HepG2 (cell line): ENCODE results near the gene KANK4. TPM values are rescaled to one million over a fixed set of nuclear protein-coding genes. Genes with fewer than 3 reads are reported as not detected.

ENCODE experiments used
- ATAC-seq: fragments of 200-7000 bp; cut with Tn5 transposase; 3 replicates; pipeline ENCODE4 v1.9.1; 2020; ENCODE audit warnings: mild to moderate bottlenecking, moderate library complexity
- BruUV-seq: library from RNA; stranded (reverse); fragments of 400-500 nt; replicated peaks from 2 replicates; lab custom pipeline; 2021; lab: Mats Ljungman, UMichigan
- CTCF ChIA-PET: fragments of 300-600 bp; formaldehyde crosslinking; extraction: SDS; loops from one replicate; lab custom pipeline; 2021; ENCODE audit warnings: low total read pairs, inconsistent platforms, low intra/inter-chr PET ratio; lab: Yijun Ruan, JAX
- POLR2A ChIA-PET: fragments of 350-600 bp; sonication (Branson Sonifier 250); formaldehyde crosslinking; loops from one replicate; lab custom pipeline; 2020; ENCODE audit warnings: antibody characterized with exemption, inconsistent platforms; lab: Yijun Ruan, JAX
- DNase-seq: peaks from one replicate; pipeline ENCODE4 v3.0.0-alpha.2; 2015; ENCODE audit warnings: low spot score
- FAIRE-seq: peaks from 3 replicates; lab custom pipeline; 2011; peaks lifted over from hg19 to GRCh38; lab: Jason Lieb, UNC
- H2AFZ ChIP-seq: one replicate; pipeline ENCODE4 v1.6.1; 2011; ENCODE audit warnings: low read length, inconsistent platforms
- H3K27ac ChIP-seq: fragments of 300-600 bp; 3 replicates; pipeline ENCODE4 v1.8.0; 2011; ENCODE audit warnings: mixed run types, mild to moderate bottlenecking, mixed read lengths, low read length, inconsistent platforms; ENCODE audit not compliant: insufficient read depth; ENCODE audit errors: extremely low read length
- H3K27me3 ChIP-seq, 2 experiments: fragments of 200-600 bp in 1 of 2; 2 replicates in 1 of 2; 3 replicates in 1 of 2; pipeline versions ENCODE4 v1.6.0 to v1.8.0; 2011; ENCODE audit warnings: low read length in 2 of 2, mild to moderate bottlenecking in 2 of 2, moderate library complexity in 2 of 2, inconsistent platforms in 1 of 2; ENCODE audit not compliant: insufficient read depth in 2 of 2, control insufficient read depth in 1 of 2
- H3K36me3 ChIP-seq, 2 experiments: fragments of 200-600 bp in 1 of 2; replicated peaks in 1 of 2; 2 replicates in 1 of 2; 3 replicates in 1 of 2; pipeline versions ENCODE4 v1.5.1 to v1.8.0; 2011; ENCODE audit warnings: low read length in 2 of 2, inconsistent platforms in 1 of 2; ENCODE audit not compliant: insufficient read depth in 2 of 2, control insufficient read depth in 1 of 2
- H3K4me1 ChIP-seq: 2 replicates; pipeline ENCODE4 v1.5.1; 2012; ENCODE audit warnings: low read length, inconsistent platforms; ENCODE audit not compliant: insufficient read depth
- H3K4me2 ChIP-seq: 2 replicates; pipeline ENCODE4 v1.6.0; 2011; ENCODE audit warnings: low read depth, low read length, inconsistent platforms
- H3K4me3 ChIP-seq, 3 experiments: fragments of 200-600 bp in 1 of 3; sonication (generic), shearing (Covaris generic) in 1 of 3; replicated peaks in 1 of 3; 2 replicates each; pipeline ENCODE4 v1.5.1; 2011 to 2016; ENCODE audit warnings: low read length in 3 of 3, inconsistent platforms in 2 of 3, low read depth in 2 of 3, mild to moderate bottlenecking in 2 of 3, control low read depth in 1 of 3, mixed read lengths in 1 of 3; ENCODE audit not compliant: insufficient read depth in 1 of 3
- H3K79me2 ChIP-seq: one replicate; pipeline ENCODE4 v1.6.1; 2011; ENCODE audit warnings: low read length, inconsistent platforms; ENCODE audit not compliant: insufficient read depth
- H3K9ac ChIP-seq: 2 replicates; pipeline ENCODE4 v1.6.0; 2011; ENCODE audit warnings: mild to moderate bottlenecking, low read depth, low read length, inconsistent platforms; ENCODE audit not compliant: insufficient read depth
- H3K9me3 ChIP-seq: 2 replicates; pipeline ENCODE4 v1.5.1; 2012; ENCODE audit warnings: mild to moderate bottlenecking, low read length
- H4K20me1 ChIP-seq: 2 replicates; pipeline ENCODE4 v1.6.0; 2011; ENCODE audit warnings: inconsistent platforms, mild to moderate bottlenecking, low read length, moderate library complexity; ENCODE audit not compliant: insufficient read depth
- AGO1 ChIP-seq: fragments of 200-400 bp; formaldehyde crosslinking; IDR thresholded peaks from 2 replicates; pipeline ENCODE4 v1.6.1; 2017; ENCODE audit warnings: mild to moderate bottlenecking, low read depth, low read length, moderate library complexity; ENCODE audit not compliant: poor library complexity, severe bottlenecking
- CENPX ChIP-seq: sonication (generic); formaldehyde crosslinking; IDR thresholded peaks from 2 replicates; pipeline ENCODE4 v1.9.0; 2021; ENCODE audit warnings: mild to moderate bottlenecking, missing genetic modification reagents, moderate library complexity
- CREB1 ChIP-seq, 2 experiments: fragments of 450-650 bp in 1 of 2; IDR thresholded peaks; 2 replicates each; pipeline ENCODE4 v1.6.1; 2016 to 2017; ENCODE audit warnings: control low read depth in 1 of 2, mild to moderate bottlenecking in 1 of 2, missing compliant biosample characterization in 1 of 2, missing genetic modification characterization in 1 of 2
- EHMT2 ChIP-seq: fragments of 200-600 bp; sonication (generic); IDR thresholded peaks from 2 replicates; pipeline ENCODE4 v1.7.0; 2017; ENCODE audit warnings: antibody characterized with exemption, low read depth, low read length, borderline replicate concordance
- GZF1 ChIP-seq: sonication (generic); formaldehyde crosslinking; IDR thresholded peaks from 2 replicates; pipeline ENCODE4 v1.5.1; 2020; ENCODE audit warnings: mild to moderate bottlenecking, missing genetic modification reagents
- HBP1 ChIP-seq: IDR thresholded peaks from 2 replicates; pipeline ENCODE4 v1.6.1; 2016; ENCODE audit warnings: low read depth, control low read depth
- HHEX ChIP-seq: IDR thresholded peaks from 2 replicates; pipeline ENCODE4 v1.6.1; 2016; ENCODE audit warnings: control low read depth
- HMG20A ChIP-seq: IDR thresholded peaks from 2 replicates; pipeline ENCODE4 v1.6.1; 2016; ENCODE audit warnings: borderline replicate concordance
- HMGA1 ChIP-seq: sonication (generic); formaldehyde crosslinking; conservative IDR thresholded peaks from 2 replicates; pipeline ENCODE4 v1.4.0; 2020; ENCODE audit warnings: missing genetic modification reagents
- MATR3 ChIP-seq: sonication (generic); formaldehyde crosslinking; IDR thresholded peaks from 2 replicates; pipeline ENCODE4 v1.4.0; 2020; ENCODE audit warnings: missing genetic modification reagents
- NCOA5 ChIP-seq: sonication (generic); formaldehyde crosslinking; IDR thresholded peaks from 2 replicates; pipeline ENCODE4 v1.4.0; 2020; ENCODE audit warnings: missing genetic modification reagents
- WIZ ChIP-seq: sonication (generic); formaldehyde crosslinking; IDR thresholded peaks from 2 replicates; pipeline ENCODE4 v1.5.1; 2020; ENCODE audit warnings: mild to moderate bottlenecking, missing genetic modification reagents
- ZNF296 ChIP-seq: sonication (generic); formaldehyde crosslinking; conservative IDR thresholded peaks from 2 replicates; pipeline ENCODE4 v1.5.0; 2020; ENCODE audit warnings: mild to moderate bottlenecking, missing genetic modification reagents
- ZNF34 ChIP-seq: sonication (generic); formaldehyde crosslinking; IDR thresholded peaks from 2 replicates; pipeline ENCODE4 v1.4.0; 2020; ENCODE audit warnings: mild to moderate bottlenecking, missing genetic modification reagents, borderline replicate concordance
- ZNF589 ChIP-seq: sonication (generic); formaldehyde crosslinking; conservative IDR thresholded peaks from 2 replicates; pipeline ENCODE4 v1.8.0; 2022; ENCODE audit warnings: mild to moderate bottlenecking, moderate library complexity, missing genetic modification reagents
- ZNF7 ChIP-seq: IDR thresholded peaks from 2 replicates; pipeline ENCODE4 v1.6.1; 2016; ENCODE audit warnings: missing biosample characterization, missing genetic modification reagents
- WGBS: methylation state at CpG from one replicate; pipeline ENCODE4 v1.1.6; 2017; ENCODE audit warnings: low lambda C conversion rate; 5-methylcytosine and 5-hydroxymethylcytosine counted together
- in situ Hi-C: cut with HindIII; loops from 2 replicates; pipeline ENCODE4 v1.10.0; 2017; ENCODE audit warnings: low pct_unique_long_range_greater_than_20kb; ENCODE audit not compliant: extremely low pct_ligation_motif_present
- intact Hi-C: fragments of 100-400 bp; cut with micrococcal nuclease; formaldehyde crosslinking; loops from one replicate; pipeline ENCODE4 v1.10.0; 2022; ENCODE audit not compliant: unreplicated experiment
- polyA plus RNA-seq, 8 experiments: library from polyadenylated mRNA; depleted of rRNA in 3 of 8; stranded (reverse) in 7 of 8; unstranded in 1 of 8; fragments of >200 nt; fragmentation: Illumina TruSeq in 4 of 8; extraction: Trizol in 4 of 8; gene quantifications; 2 replicates each; pipeline versions ENCODE4 v1.2.1 to v1.2.3, GENCODE V29; 2011 to 2016; ENCODE audit warnings: low read depth in 4 of 8, missing spikeins in 1 of 8, mixed read lengths in 1 of 8; ENCODE audit not compliant: insufficient read depth in 1 of 8
- total RNA-seq, 5 experiments: library from RNA; depleted of rRNA; stranded (reverse); fragments of >200 nt; fragmentation: Illumina TruSeq; extraction: Trizol; gene quantifications; 2 replicates each; pipeline ENCODE4 v1.2.3, GENCODE V29; 2016; ENCODE audit warnings: low read depth in 1 of 5

The KANK4 gene
- total and polyA plus RNA-seq, 2 of the 13 experiments (the other 11 are each of a cell fraction or from before 2014, with no cell fraction given): 16.1 to 25.7 TPM

GRCh38 chr1:62224182-62224581 lies 95.1 kb downstream of the KANK4 start:
- Histone ChIP-seq H3K9ac (no peak overlapping the region), H2AFZ (no peak overlapping the region), H3K36me3 (no peaks in the 10 kb centered on the region), H3K4me1 (peaks cover 17% of the 10 kb centered on the region), H3K9me3 (no peaks in the 10 kb centered on the region), H3K4me3 (no peak overlapping the region), H3K79me2 (no peaks in the 10 kb centered on the region), H3K27ac (no peak overlapping the region), H4K20me1 (no peaks in the 10 kb centered on the region), H3K4me2 (no peak overlapping the region), H3K27me3 (no peaks in the 10 kb centered on the region)
- in situ Hi-C loops (no loop called here), intact Hi-C loops (no loop called here)
- BruUV-seq: no TSS peak
- POLR2A ChIA-PET: no interaction called here
- FAIRE-seq (no peak), ATAC-seq (no peak), DNase-seq (no peak)
- CTCF ChIA-PET: no interaction called here
- WGBS: 45% methylated on average over 2 of the region's 3 CpGs
- TF ChIP-seq ZNF7 (CRISPR knock-in tag): no peak
- no peak for TF ChIP-seq CREB1 (IDR thresholded peaks at IDR 0.05)
- TF ChIP-seq CREB1 (CRISPR knock-in tag; IDR thresholded peaks at IDR 0.05): no peak
- no peak for TF ChIP-seq ZNF296 (CRISPR knock-in tag)
- TF ChIP-seq HMGA1: no peak
- TF ChIP-seq MATR3 (CRISPR knock-in tag): no peak
- TF ChIP-seq ZNF34 (CRISPR knock-in tag): no peak
- no peak for TF ChIP-seq WIZ
- no peak for TF ChIP-seq EHMT2
- no peak for TF ChIP-seq CENPX (CRISPR knock-in tag)
- no peak for TF ChIP-seq NCOA5 (CRISPR knock-in tag)
- TF ChIP-seq HHEX (CRISPR knock-in tag): no peak
- no peak for TF ChIP-seq HBP1 (CRISPR knock-in tag)
- TF ChIP-seq AGO1: no peak
- TF ChIP-seq ZNF589 (CRISPR knock-in tag): no peak
- no peak for TF ChIP-seq HMG20A (CRISPR knock-in tag)
- no peak for TF ChIP-seq GZF1 (CRISPR knock-in tag)
